Measurements from ENCODE around the gene CERS6.
"Not testable (repeated sequence)": the region's sequence is repeated elsewhere in the genome, so short reads cannot be mapped to it uniquely, and the experiment has no call there.

Gene CERS6

GRCh38 chr2:168791140-168791539 lies 335.1 kb downstream of the CERS6 start:
- not testable (repeated sequence) for DNase-seq (ENCODE audit: extremely low read depth in 1 of 2, low read depth in 1 of 2)

DNA sequence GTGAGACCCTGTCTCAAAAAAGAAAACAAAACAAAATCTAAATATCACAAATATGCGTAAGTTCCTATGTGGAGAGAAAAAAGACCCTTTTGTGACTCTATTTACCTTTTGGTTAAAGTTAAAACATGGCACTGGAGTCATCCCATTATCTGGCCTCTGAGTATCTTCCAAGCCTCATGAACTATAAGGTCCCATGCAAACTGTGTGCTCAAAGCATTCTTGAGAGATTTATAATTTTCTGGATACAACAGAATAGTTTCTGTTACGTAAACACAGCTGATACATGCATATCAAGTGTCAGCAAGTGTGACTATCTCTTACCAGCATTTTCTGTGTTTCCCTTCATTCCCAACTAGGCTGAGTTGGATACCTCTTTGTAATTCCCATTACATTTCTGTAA lies 337.5 kb downstream of the CERS6 start:
- no peak for DNase-seq (ENCODE audit: extremely low read depth in 1 of 2, low read depth in 1 of 2)

DNA sequence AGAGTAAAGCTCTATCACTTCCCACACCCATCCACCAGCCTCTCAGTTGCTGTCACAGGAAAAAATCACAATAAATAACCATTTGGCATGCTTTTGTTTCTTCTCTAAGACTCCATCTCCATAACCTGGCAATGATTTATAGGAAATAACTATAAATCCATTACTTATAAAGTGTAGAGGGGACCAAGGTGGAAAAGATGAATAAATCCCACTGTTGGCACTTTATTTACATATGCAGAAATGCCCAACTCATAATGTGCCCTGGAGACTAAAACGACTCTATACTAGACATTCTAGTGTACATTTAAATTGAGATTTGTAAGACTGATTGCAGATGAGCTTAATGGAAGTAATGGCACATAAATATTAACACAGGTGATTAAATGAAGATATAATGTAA lies 338.9 kb downstream of the CERS6 start:
- no peak for DNase-seq (ENCODE audit: extremely low read depth in 1 of 2, low read depth in 1 of 2)

GRCh38 chr2:168796090-168796577 lies 340.1 kb downstream of the CERS6 start:
- no peak for DNase-seq (ENCODE audit: extremely low read depth in 1 of 2, low read depth in 1 of 2)

- DNase-seq (ENCODE audit: extremely low read depth in 1 of 2, low read depth in 1 of 2): no peak
Observed at GRCh38 chr2:168796583-168797285, 340.7 kb downstream of the CERS6 start.

DNA sequence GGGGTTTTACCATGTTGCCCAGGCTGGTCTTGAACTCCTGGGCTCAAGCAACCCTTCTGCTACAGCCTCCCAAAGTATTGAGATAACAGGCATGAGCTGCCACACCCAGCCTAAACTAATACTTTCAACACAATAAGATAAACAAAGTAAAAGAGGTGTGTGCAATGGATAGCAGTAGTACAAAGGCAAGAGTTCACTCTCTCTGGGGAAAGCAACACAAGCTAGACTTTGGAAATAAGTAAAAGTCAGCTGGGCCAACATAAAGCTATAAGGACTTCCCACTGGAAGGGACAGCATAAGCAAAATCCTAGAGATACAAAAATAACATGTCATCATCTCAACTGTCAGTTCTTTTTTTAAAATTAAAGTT lies 341.2 kb downstream of the CERS6 start:
- no peak for DNase-seq (ENCODE audit: extremely low read depth in 1 of 2, low read depth in 1 of 2)

GRCh38 chr2:168798076-168798887 lies 342.2 kb downstream of the CERS6 start:
- no peak for DNase-seq (ENCODE audit: extremely low read depth in 1 of 2, low read depth in 1 of 2)

GRCh38 chr2:168798888-168799410 lies 342.9 kb downstream of the CERS6 start:
- no peak for DNase-seq (ENCODE audit: extremely low read depth in 1 of 2, low read depth in 1 of 2)

DNA sequence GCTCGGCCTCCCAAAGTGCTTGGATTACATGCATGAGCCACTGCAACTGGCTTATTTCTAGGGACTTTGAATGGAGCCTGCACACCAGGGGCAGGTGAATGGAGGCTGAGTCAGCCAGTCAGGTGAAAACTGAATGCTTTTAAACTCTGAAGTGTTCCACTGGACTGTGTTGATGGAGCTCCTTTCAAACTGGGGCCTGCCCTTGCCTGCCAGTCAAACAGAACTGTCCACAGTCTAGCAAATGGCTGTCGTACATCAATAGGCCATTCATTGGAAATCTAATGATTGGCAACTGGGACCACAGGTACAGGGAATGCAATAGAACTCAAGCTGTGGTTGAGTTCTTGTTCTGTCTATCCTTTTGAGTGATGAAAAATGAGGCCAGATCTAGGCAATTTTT lies 345.4 kb downstream of the CERS6 start:
- DNase-seq (ENCODE audit: extremely low read depth in 1 of 2, low read depth in 1 of 2): no peak

DNA sequence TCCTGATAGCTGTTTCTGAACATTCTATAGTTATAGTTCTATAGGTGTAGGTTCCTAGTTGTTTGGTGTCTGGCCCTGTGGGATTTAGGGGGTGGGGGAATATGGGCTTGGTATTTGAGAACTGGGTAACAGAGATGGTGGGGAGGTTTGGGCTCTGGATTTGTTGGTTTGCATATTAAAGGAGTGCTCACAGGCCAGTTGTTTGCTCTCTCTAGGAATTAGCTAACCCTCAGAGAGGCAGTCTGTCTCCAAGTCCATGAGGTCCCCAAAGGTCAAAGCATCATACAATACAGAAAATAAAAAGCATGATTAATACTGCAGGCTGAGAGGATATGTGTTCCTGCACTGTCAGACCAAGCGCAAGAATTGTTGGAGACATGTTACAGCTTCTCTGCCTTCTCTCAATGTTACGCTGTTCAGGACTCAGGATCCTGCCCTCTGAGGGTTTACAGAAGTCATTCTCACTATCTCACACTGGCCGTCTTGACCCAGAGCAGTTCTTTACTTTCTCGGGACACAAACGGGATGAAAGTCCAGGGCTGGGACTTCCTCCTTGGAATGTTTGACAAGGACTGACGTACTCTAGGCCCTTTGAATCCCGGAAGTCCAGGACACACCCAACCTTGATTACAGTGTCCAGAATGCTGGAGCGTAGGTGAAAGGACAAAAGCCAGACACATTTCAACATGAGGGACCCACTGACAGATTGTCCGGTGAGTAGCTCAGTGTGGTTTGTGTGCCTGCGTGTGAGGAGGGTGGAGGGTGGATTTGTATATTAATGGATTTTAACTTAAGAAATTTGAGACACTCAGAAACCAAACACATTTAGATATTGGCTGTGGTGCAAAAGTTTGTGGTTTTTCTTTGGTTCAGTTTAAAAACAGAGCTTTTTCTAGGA lies 346.1 kb downstream of the CERS6 start, which contains the start of gene NOSTRIN:
TSS of gene NOSTRIN (plus strand) at position 677 of the 898 bp plus-strand sequence. CDS start at position 687, 10 bp downstream.
- no peak for DNase-seq (ENCODE audit: extremely low read depth in 1 of 2, low read depth in 1 of 2)

DNA sequence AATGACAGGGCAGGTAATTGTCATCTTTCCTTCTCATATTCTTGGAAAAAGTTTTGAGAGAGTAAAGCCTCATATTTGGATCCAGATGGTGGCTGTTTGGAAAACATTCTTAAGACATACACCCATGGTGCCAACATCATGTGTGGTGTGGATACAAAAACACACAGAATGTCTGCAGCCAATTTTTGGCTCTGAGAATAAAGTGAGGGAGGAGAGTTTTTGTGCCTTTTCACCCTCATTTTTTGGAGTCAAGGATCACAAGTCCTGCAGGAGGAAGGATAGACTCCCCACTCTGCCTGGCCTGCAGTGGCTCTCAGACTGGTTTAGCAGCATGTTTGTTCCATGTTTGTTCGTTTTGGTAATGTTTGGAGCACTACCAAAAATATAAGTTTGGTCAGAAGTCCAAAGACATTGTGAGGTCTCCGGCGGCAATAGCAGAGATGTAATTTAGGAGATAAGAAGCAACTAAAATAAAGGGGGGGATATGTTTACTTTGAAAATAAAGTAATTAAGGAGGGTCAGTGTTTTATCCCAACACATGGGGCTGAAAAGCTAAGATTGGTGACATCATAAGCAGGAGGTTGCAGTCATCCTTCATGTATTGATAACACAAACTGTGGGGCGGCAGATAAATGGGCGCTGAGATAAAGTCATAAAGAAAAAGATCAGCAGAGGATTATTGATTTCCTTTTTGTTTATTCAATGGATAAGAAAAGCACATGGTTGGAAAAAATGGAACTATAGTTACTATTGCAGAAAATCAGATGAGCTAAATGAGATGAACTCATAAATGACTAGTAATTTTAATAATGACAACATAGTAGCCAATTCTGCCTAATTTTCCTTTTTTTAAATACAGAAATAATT lies 347.0 kb downstream of the CERS6 start:
- DNase-seq (ENCODE audit: extremely low read depth in 1 of 2, low read depth in 1 of 2): no peak

GRCh38 chr2:168804214-168804613 lies 348.1 kb downstream of the CERS6 start:
- no peak for DNase-seq (ENCODE audit: extremely low read depth in 1 of 2, low read depth in 1 of 2)

DNA sequence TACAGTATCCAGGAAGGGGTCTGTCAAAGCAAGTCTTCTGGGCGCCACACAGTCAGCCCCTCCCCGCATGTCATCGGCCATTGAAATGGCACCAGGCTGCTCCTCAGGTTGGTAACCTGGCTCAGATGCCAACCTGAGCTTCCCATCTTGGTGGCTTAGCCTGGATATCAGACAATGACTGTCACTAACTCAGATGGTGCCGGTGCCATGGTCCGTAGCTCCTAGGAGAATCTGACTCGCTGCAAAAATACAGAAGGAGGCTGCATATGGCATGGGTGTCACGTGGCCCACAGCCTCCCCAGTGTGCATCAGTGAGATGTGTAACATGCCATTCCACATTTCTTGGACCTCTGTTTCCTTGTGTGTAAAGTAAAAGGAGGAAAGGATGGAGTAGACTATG lies 349.5 kb downstream of the CERS6 start:
- no peak for DNase-seq (ENCODE audit: extremely low read depth in 1 of 2, low read depth in 1 of 2)

DNA sequence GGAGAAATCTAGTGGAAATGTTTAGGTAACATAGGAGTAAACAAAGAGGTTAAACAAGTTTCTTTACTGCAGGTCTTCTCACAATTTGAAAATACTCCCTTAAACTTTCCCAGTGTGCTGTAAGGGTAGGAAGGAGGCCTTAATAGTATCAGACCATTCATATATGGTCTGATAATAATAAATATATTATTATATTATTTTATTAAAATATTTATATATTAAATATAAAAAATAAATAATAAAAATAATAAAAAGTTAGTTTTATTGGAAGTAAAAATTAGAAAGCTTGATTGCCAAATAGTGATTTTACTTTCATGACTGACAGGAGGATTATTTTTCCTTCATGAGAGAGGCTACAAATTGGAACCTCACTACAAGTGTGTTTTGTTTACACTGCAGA lies 353.5 kb downstream of the CERS6 start:
- DNase-seq (ENCODE audit: extremely low read depth in 1 of 2, low read depth in 1 of 2): no peak

DNA sequence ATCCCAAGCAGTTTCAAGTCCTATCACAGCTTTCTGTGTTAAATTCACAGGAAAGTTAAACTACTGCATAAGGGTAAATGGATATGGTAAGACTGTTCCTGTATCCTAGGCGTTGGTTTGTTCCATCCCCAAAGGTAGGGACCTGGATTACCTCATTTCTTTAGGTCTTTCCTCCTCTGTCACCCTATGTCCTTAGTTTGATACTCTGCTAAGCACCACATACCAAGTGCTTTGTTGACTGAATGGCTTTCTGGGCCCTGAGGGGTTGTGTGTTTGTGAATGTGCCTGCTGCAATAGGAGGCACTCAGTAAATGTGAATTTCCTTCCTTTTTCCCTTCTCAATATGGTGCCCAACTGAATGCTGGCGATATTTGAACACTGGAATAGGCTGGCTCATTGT lies 354.2 kb downstream of the CERS6 start:
- DNase-seq (ENCODE audit: extremely low read depth in 1 of 2, low read depth in 1 of 2): no peak

DNA sequence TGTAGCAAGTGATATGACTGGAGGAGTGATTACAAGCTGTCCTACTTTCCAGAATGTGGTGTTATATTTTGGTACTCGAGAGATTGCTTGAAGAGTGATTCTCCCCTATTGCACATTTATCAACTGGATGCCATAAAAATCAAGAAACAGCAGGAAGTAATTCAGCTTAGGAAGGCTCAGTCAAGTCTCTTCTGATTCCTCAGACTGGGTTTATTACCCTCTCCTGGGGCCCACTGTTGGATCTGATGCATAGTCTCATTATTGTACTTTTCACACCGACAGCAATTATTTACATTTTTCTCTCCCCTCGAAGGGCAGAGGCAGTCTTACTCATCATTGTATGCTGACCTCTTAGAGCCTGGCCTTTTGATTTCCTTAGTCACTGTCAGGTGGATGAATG lies 355.6 kb downstream of the CERS6 start:
- no peak for DNase-seq (ENCODE audit: extremely low read depth in 1 of 2, low read depth in 1 of 2)

GRCh38 chr2:168814046-168814445 lies 358.0 kb downstream of the CERS6 start:
- DNase-seq (ENCODE audit: extremely low read depth in 1 of 2, low read depth in 1 of 2): no peak

- DNase-seq (ENCODE audit: extremely low read depth in 1 of 2, low read depth in 1 of 2): no peak
Observed at GRCh38 chr2:168814939-168815907, 359.2 kb downstream of the CERS6 start.

- no peak for DNase-seq (ENCODE audit: extremely low read depth in 1 of 2, low read depth in 1 of 2)
Observed at GRCh38 chr2:168816369-168816768, 360.3 kb downstream of the CERS6 start.
